G401 (cell line): ENCODE data around the gene CHRNA1. TPM values are rescaled to one million over a fixed set of nuclear protein-coding genes. Genes with fewer than 3 reads are reported as not detected.
A peak's percentile ranks its signal among the peaks of the same experiment; 100 is the strongest.
"Not testable (repeated sequence)": the region's sequence is repeated elsewhere in the genome, so short reads cannot be mapped to it uniquely, and the experiment has no call there.

Experiments used
- DNase-seq: peaks from one replicate; pipeline ENCODE4 v3.0.0-alpha.2; 2015; ENCODE audit warnings: low spot score
- in situ Hi-C: cut with HindIII; loops from 2 replicates; pipeline ENCODE4 v1.10.0; 2016; ENCODE audit warnings: low sequenced_read_pairs, mixed read lengths
- total RNA-seq: library from RNA; depleted of rRNA; stranded (reverse); fragments of >200 nt; shearing (Covaris generic); gene quantifications from 2 replicates; pipeline ENCODE4 v1.2.3, GENCODE V29; 2014

CHRNA1 gene
- total RNA-seq, 1 experiment from 2014 or later: not detected

DNA sequence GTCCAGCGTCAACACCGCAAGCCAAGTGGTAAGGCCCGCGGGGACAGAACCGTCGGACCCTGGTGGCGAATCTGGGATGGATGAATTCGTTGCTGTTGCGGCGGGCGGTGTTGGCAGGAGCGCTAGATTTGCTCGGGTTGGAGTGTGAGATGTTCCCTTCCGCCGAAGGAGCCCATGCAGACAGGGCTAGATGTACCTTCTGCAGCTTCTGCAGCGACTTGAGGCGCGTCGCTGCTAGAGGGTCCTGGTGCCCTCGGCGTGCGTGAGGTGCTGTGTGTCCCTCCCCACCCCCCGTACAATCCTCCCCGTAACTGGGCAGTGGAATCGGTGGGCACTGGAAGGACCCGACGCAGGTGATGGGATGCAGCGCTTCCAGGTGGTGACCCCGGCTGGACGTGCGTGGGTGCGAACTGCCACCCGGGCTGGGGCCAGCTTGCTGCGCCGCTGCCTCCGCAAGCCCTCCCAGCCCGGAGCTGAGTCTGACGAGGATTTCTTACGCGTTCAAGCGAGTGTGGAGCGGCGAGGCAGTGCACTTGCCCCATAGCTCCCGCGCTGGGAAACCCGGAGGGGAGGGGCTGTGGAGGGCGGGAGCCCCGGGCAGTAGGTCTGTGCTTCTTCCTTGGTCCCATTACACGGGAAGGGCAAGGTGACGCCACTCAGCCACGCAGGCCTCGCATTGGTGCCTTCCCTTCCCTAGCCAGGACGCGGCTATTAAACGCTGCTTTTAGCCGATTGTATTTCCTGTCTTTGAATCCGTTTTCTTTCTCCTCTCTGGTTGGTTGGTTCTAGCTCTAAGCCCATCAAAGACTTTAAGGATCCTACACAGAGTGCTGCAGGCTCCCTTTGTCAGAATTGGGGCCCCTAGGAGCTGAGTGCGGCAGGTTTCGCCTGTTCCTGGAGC is 34.2 kb downstream of the CHRNA1 start:
- DNase-seq: no peak
- in situ Hi-C loops: no loop called here

DNA sequence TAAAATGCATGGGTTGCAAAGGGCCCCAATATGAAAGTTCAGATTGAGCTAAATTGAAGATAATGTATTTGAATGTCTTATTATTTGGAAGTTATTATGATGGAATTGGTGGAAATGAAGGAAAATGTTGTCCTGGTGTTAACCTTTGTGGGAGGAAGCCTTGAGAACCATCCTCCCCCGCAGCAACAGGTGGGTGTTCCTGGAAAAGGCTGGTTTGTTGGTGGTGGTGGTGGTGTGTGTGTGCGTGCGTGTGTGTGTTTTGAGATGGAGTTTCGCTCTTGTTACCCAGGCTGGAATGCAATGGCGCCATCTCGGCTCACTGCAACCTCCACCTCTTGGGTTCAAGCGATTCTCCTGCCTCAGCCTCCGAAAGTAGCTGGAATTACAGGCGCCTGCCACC is 36.2 kb downstream of the CHRNA1 start:
- in situ Hi-C loops: no loop called here
- no peak for DNase-seq

DNA sequence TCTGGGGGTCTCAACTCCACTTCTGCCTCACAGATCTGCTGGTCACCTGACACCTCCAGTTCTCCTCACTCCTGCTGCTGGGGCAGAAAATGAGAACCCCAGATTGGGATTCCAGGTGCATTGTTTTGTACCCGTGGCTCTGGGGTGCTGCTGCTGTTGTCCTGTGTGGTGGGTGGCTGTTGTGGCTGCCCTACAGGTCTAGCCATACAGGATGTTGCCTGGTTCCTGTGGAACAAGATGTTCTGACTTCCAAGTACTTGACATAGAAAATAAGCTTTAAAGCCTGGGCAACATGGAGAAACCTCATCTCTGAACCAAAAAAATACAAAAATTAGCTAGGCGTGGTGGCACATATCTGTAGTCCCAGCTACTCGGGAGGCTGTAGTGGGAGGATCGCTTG is 38.1 kb downstream of the CHRNA1 start:
- in situ Hi-C loops: no loop called here
- DNase-seq: no peak

DNA sequence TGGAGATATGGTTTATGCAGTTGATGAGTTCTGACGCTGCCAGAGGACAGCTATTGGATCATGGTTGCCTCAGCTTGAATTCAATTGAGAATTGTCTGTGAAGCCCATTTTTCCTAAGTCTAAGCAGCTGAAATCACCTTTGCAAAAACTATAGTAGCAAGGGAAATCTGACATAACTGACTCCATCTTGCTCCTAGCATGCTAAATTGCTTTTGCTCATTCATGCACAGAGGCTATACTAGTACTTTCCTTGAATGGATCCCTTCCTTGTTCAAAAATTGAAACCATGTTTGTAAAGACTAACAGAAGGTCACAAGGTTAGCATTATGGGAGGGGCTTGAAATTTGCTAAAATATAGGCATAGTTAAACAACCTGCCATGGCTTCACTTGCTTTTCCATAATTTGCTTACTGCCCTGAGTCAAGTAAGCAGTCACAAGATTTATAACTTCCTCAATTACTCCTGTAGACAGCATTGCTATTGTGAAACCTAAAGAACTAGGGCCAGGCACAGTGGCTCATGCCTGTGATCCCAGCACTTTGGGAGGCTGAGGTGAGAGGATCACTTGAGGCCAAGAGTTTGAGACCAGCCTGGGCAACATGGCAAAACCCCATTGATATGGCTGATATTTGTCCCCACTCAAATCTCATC is 41.2 kb downstream of the CHRNA1 start:
- in situ Hi-C loops: no loop called here
- no peak for DNase-seq

GRCh38 chr2:174719016-174719415 is 45.3 kb downstream of the CHRNA1 start:
- in situ Hi-C loops: no loop called here
- no peak for DNase-seq

DNA sequence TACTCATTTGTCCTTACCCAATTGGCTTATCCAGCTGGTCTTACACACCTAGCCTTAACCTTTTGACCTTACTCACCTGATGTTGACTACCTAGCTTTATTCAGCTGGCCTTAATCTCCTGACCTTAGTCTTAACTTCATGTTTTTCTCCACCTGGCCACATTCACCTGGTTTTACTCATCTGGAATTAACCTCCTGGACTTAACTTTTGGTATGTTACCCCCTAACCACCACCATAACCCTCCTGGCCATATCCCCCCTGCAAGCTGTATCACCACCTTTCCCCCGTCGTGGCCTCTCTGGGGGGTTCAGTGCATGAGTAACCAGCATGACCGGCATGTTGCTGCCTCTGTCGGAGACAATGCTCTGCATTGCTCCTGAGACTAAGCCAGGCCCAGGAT is 45.7 kb downstream of the CHRNA1 start:
- DNase-seq: no peak
- in situ Hi-C loops: no loop called here

- no peak for DNase-seq
- in situ Hi-C loops: no loop called here
Measured at GRCh38 chr2:174717916-174718315, 46.4 kb downstream of the CHRNA1 start.

DNA sequence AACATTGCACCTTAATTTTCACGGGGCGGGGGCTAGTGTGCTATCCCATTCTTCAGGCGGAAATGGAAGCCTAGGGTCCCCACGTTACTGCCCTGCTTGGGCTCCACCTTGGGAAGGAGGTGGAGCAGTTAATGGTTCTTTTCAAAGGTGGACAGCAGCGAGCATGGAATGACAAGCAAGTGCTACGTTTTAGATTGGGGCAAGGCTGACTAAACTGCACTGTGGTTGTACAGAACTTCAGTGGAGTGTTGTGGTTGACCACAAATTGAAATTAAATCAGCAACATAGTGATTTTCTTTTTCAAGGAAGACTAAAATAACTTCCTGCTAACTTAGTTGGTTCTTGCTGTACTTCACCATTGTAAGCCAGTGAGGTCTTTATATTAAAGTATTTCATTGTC is 47.0 kb downstream of the CHRNA1 start:
- in situ Hi-C loops: no loop called here
- no peak for DNase-seq

DNA sequence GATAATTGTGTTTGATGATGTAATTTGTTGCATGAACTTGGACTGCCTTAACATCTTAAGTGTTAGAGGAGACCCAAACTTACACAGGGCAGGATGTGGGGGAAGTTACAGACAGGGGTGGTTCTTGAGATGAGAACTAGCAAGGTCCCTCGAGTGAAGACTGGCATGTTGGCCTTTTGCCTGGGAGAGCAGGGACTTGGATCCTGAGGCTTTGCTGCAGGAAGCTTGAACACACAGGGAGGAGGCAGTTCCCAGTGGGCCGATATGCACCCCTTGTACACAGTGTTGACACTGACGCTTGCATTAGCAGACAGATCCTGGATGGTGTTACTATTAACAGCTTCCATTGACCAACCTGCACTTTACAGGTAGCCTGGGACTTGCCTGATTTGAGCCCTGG is 47.5 kb downstream of the CHRNA1 start:
- in situ Hi-C loops: no loop called here
- DNase-seq: no peak

GRCh38 chr2:174713686-174714085 is 50.6 kb downstream of the CHRNA1 start:
- in situ Hi-C loops: no loop called here

GRCh38 chr2:174711206-174711605 is 53.1 kb downstream of the CHRNA1 start:
- no peak for DNase-seq
- in situ Hi-C loops: no loop called here

More at GRCh38 chr2:174713686-174714085, 50.6 kb downstream of the CHRNA1 start:
- no peak for DNase-seq

DNA sequence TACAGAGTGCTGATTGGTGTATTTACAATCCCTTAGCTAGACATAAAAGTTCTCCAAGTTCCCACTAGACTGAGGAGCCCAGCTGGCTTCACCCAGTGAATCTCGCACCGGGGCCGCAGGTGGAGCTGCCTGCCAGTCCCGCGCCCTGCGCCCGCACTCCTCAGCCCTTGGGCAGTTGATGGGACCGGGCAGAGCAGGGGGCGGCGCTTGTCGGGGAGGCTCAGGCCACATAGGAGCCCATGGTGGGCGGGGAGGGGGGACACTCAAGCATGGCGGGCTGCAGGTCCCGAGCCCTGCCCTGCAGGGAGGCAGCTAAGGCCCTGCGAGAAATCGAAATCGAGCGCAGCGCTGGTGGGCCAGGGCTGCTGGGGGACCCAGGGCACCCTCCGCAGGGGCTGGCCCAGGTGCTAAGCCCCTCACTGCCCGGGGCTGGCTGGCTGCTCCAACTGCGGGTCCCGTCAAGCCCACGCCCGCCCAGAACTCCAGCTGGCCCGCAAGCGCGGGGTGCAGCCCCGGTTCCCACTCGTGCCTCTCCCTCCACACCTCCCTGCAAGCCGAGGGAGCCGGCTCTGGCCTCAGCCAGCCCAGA is 54.8 kb downstream of the CHRNA1 start:
- in situ Hi-C loops, DNase-seq: not testable (repeated sequence)

- in situ Hi-C loops: no loop called here
- DNase-seq: no peak
Measured at GRCh38 chr2:174708713-174709112, 55.6 kb downstream of the CHRNA1 start.

DNA sequence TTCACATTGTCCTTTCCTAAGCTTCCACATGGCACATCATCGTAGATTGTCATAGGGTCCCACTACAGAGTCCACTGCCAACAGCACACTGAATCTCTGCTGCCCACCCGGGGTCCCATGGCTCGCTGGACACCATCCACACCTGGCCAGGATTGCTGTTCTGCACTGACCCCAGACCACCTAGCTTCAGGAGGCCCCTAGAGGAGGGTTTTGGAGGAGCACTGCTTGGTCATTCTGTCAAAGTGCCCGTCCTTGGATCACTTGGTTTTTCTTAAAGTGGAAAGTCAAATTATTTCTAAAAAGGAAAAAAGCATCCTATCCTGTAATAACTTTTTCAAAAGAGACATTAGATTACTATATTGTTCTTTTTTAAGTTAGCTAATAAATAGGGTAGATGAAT is 59.0 kb downstream of the CHRNA1 start:
- in situ Hi-C loops: no loop called here
- DNase-seq: no peak

GRCh38 chr2:174704642-174705041 is 59.6 kb downstream of the CHRNA1 start:
- no peak for DNase-seq
- in situ Hi-C loops: no loop called here

- in situ Hi-C loops: no loop called here
- DNase-seq: no peak
Measured at GRCh38 chr2:174704061-174704460, 60.2 kb downstream of the CHRNA1 start.

DNA sequence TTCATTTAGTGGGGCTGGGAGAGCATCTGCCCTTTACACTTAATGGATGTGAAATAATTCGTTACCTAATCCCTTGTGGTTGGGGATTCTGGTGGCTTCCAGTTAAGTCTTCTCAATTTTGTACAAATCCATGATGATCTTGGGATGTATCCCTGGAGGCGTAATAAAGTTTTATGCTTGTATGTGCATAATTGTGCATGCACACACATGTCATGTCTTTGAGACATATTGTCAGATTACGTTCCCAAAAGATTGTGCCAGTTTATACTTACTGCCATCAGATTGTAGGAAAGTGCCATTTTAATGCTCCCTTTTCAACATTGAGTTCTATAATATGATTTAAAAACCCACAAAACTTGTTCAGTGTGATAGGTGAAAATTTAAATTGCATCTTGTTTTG is 60.8 kb downstream of the CHRNA1 start:
- in situ Hi-C loops: no loop called here
- DNase-seq: no peak

DNA sequence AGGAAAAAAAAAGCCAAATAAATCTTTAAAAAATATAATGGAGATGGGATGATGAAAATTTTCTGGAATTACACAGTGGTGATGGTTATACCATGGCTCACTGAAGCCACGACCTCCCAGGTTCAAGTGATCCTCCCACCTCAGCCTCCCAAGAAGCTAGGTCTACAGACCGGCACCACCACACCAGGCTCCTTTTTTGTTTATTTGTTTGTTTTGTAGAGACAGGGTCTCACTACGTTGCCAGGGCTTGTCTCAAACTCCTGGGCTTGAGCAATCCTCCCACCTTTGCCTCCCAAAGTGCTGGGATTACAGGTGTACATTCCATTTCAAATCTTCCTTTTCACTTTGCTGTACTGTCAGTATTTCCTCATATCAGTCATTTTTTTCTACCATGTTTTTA is 61.7 kb downstream of the CHRNA1 start:
- no peak for DNase-seq
- in situ Hi-C loops: no loop called here

DNA sequence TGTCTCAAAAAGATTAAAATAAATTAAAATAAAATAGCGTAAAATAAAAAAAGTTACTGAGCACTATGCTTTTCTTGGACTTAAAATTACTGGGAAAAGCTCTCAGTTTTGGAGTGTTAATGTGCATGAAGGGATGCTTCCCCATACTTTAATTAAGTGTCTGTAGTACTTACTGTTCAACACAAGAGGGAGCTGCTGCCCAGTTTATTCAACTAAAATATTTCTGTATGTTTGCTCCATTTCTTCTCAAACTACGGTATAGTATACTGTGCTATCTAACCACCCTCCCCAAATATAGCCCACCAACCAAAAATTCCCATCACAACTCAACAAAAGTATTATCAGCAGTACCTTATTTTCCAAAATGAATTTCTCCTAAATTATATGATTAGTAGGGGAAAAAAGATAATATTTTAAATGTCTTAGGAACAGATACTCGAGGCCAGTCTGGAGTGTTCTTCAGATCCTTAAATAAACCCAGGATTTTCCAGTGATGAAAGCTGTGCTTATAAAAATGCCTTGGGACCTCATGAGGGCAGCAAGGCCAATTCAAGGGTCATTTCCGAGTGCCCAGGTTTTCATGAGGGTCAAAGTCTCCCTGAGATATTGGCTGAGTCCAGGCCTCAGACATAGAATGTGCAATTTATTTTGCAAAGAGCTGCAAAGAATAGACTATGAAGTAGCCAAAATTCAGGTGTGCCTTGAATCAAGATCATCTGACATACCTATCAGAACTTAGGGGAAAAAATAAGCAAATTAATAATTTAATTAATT is 64.1 kb downstream of the CHRNA1 start:
- in situ Hi-C loops: no loop called here
- peak; percentile 68 for DNase-seq
